GM23338 (cell line): Measurements from ENCODE around the gene PRIMPOL. TPM values are rescaled to one million over a fixed set of nuclear protein-coding genes. Genes with fewer than 3 reads are reported as not detected.

Experiments
- ATAC-seq: fragments of 200-7000 bp; cut with Tn5 transposase; 3 replicates; pipeline ENCODE4 v1.9.1; 2020
- DNase-seq: peaks from one replicate; pipeline ENCODE4 v3.0.0-alpha.2; 2015; ENCODE audit warnings: low spot score
- H2AFZ ChIP-seq: fragments of 200-600 bp; sonication (generic); 2 replicates; pipeline ENCODE4 v1.8.0; 2016; ENCODE audit warnings: antibody characterized with exemption, mild to moderate bottlenecking, moderate library complexity
- H3F3A ChIP-seq: fragments of 200-600 bp; sonication (generic); replicated peaks from 2 replicates; pipeline ENCODE4 v1.8.0; 2017; ENCODE audit warnings: antibody characterized with exemption, mixed run types, low read depth
- H3K27ac ChIP-seq: fragments of 200-600 bp; sonication (generic); 2 replicates; pipeline ENCODE4 v1.6.1; 2016; ENCODE audit warnings: low read depth
- H3K27me3 ChIP-seq: fragments of 200-600 bp; sonication (generic); 2 replicates; pipeline ENCODE4 v1.8.0; 2016; ENCODE audit warnings: mild to moderate bottlenecking, mixed run types, moderate library complexity; ENCODE audit not compliant: insufficient read depth
- H3K36me3 ChIP-seq: fragments of 200-600 bp; sonication (generic); 2 replicates; pipeline ENCODE4 v1.8.0; 2016; ENCODE audit warnings: mild to moderate bottlenecking; ENCODE audit not compliant: insufficient read depth
- H3K4me1 ChIP-seq: fragments of 200-600 bp; sonication (generic); 2 replicates; pipeline ENCODE4 v1.8.0; 2016; ENCODE audit warnings: mild to moderate bottlenecking, moderate library complexity; ENCODE audit not compliant: insufficient read depth
- H3K4me2 ChIP-seq: fragments of 200-600 bp; sonication (generic); 2 replicates; pipeline ENCODE4 v1.7.1; 2017; ENCODE audit warnings: mixed run types
- H3K4me3 ChIP-seq: fragments of 200-600 bp; sonication (generic); 2 replicates; pipeline ENCODE4 v1.6.1; 2016; ENCODE audit warnings: mixed run types
- H3K79me2 ChIP-seq: fragments of 200-600 bp; sonication (generic); replicated peaks from 2 replicates; pipeline ENCODE4 v1.8.0; 2017; ENCODE audit warnings: mild to moderate bottlenecking; ENCODE audit not compliant: insufficient read depth
- H3K9me2 ChIP-seq: fragments of 200-600 bp; sonication (generic); 2 replicates; pipeline ENCODE4 v1.8.0; 2017; ENCODE audit not compliant: insufficient read depth
- H4K20me1 ChIP-seq: fragments of 200-600 bp; sonication (generic); replicated peaks from 2 replicates; pipeline ENCODE4 v1.8.0; 2017; ENCODE audit warnings: mild to moderate bottlenecking; ENCODE audit not compliant: insufficient read depth
- H3K27ac Mint-ChIP-seq: 2 replicates; pipeline ENCODE4 v1.8.0; 2020; ENCODE audit warnings: inconsistent platforms, mild to moderate bottlenecking, moderate library complexity, mixed read lengths
- H3K27me3 Mint-ChIP-seq: 3 replicates; pipeline ENCODE4 v1.8.0; 2022; ENCODE audit warnings: low read depth, mild to moderate bottlenecking, moderate library complexity, mixed read lengths, inconsistent platforms; ENCODE audit not compliant: insufficient read depth, poor library complexity
- H3K36me3 Mint-ChIP-seq: 3 replicates; pipeline ENCODE4 v1.8.0; 2021; ENCODE audit warnings: low read depth, mild to moderate bottlenecking, inconsistent platforms, moderate library complexity, mixed read lengths
- H3K4me1 Mint-ChIP-seq: 3 replicates; pipeline ENCODE4 v1.8.0; 2020; ENCODE audit warnings: mild to moderate bottlenecking, inconsistent platforms, mixed read lengths
- H3K4me3 Mint-ChIP-seq: 3 replicates; pipeline ENCODE4 v1.8.0; 2021; ENCODE audit warnings: moderate library complexity, mild to moderate bottlenecking, inconsistent platforms, mixed read lengths
- H3K9me3 Mint-ChIP-seq: 3 replicates; pipeline ENCODE4 v1.8.0; 2020; ENCODE audit warnings: moderate library complexity, mild to moderate bottlenecking, inconsistent platforms, mixed read lengths
- CREB1 ChIP-seq: fragments of 250-450 bp; sonication (Bioruptor Pico); IDR thresholded peaks from 2 replicates; pipeline ENCODE4 v1.5.0; 2020; ENCODE audit warnings: low read depth, mild to moderate bottlenecking, moderate library complexity
- EZH2 ChIP-seq: fragments of 200-600 bp; sonication (generic); IDR thresholded peaks from one replicate; pipeline ENCODE4 v1.8.0; 2017; ENCODE audit warnings: antibody characterized with exemption, mild to moderate bottlenecking, low read depth; ENCODE audit not compliant: unreplicated experiment
- EZH2phosphoT487 ChIP-seq: fragments of 200-600 bp; sonication (generic); IDR thresholded peaks from one replicate; pipeline ENCODE4 v1.8.1; 2018; ENCODE audit warnings: antibody characterized with exemption; ENCODE audit not compliant: unreplicated experiment
- JUNB ChIP-seq: IDR thresholded peaks from one replicate; pipeline ENCODE4 v1.6.1; 2016; ENCODE audit warnings: antibody characterized with exemption; ENCODE audit not compliant: unreplicated experiment
- NANOG ChIP-seq: IDR thresholded peaks from 2 replicates; pipeline ENCODE4 v1.6.1; 2016; ENCODE audit warnings: antibody characterized with exemption, borderline replicate concordance
- POLR2AphosphoS5 ChIP-seq: IDR thresholded peaks from 2 replicates; pipeline ENCODE4 v1.6.1; 2016; ENCODE audit warnings: antibody characterized with exemption, low read depth
- STAT1 ChIP-seq: IDR thresholded peaks from one replicate; pipeline ENCODE4 v1.6.1; 2016; ENCODE audit warnings: antibody characterized with exemption; ENCODE audit not compliant: unreplicated experiment
- ZNF114 ChIP-seq: fragments of 250-450 bp; sonication (Bioruptor Pico); IDR thresholded peaks from 2 replicates; pipeline ENCODE4 v1.5.0; 2020; ENCODE audit warnings: mild to moderate bottlenecking, moderate library complexity
- ZNF331 ChIP-seq: fragments of 250-450 bp; sonication (Bioruptor Pico); IDR thresholded peaks from 2 replicates; pipeline ENCODE4 v1.5.0; 2020; ENCODE audit warnings: low read depth, mild to moderate bottlenecking, moderate library complexity
- polyA plus RNA-seq: library from polyadenylated mRNA; unstranded; fragments of >200 nt; fragmentation: Nextera tagmentation; extraction: Ambion mirVana; gene quantifications from 2 replicates; pipeline ENCODE4 v1.2.1, GENCODE V29; 2016
- total RNA-seq: library from RNA; depleted of rRNA; stranded (reverse); fragments of >200 nt; shearing (Covaris generic); gene quantifications from 2 replicates; pipeline ENCODE4 v1.2.3, GENCODE V29; 2014
- TF ChIP-seq, protein P1 (sequence below): IDR thresholded peaks from 2 replicates; pipeline ENCODE4 v1.6.1; 2016; ENCODE audit warnings: antibody characterized with exemption
- TF ChIP-seq, protein P2 (sequence below), 2 experiments: fragments of 200-600 bp in 1 of 2; sonication (generic) in 1 of 2; conservative IDR thresholded peaks; 2 replicates each; pipeline versions ENCODE4 v1.5.1 to v1.6.1; 2016 to 2017; ENCODE audit warnings: antibody characterized with exemption in 2 of 2, low read depth in 2 of 2, mild to moderate bottlenecking in 2 of 2, moderate library complexity in 1 of 2
- TF ChIP-seq, protein P3 (sequence below): fragments of 250-450 bp; sonication (Bioruptor Pico); IDR thresholded peaks from 2 replicates; pipeline ENCODE4 v1.5.0; 2020; ENCODE audit warnings: mild to moderate bottlenecking, moderate library complexity

The PRIMPOL gene
- total and polyA plus RNA-seq, 2 experiments from 2014 or later, result 3.5 to 9.6 TPM

DNA sequence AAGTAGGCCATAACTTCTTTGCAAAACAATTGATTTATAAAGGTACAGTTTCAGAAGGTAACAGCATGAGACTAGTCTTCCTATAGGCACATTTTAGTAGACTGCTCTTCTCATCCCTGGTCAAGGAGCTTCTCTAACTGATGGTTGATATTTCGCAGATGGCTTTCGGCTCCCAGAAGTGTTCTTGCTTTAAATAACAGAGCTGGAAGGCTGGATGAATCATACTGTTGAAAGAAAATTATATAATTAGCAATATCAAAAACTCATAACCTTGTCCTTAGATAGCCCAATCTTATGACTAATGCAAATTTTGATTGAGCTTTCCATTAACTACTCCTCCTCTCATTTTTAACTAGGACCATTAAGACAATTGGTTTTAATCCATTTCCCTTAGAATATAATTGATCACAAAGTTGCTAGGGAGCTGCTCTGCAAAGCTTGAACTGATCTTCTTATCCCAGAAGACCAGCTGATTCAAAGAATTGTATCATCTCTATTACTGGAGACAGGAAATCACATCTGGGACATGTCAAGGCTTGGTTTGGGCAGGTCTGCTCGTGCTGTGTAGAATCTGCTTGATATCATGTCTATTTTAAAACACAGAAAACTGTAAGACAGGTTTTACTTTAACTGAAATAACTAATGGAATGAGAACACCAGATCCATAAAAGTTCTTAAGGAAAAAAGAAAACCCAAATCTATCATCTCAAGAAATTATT, 45.8 kb downstream of the PRIMPOL start (continued):
- TF ChIP-seq STAT1 (no peak), EZH2phosphoT487 (no peak), ZNF114 (CRISPR knock-in tag) (no peak), JUNB (no peak), CREB1 (CRISPR knock-in tag) (no peak), EZH2 (no peak), POLR2AphosphoS5 (no peak), ZNF331 (no peak), NANOG (no peak)
- TF ChIP-seq, protein P1, sequence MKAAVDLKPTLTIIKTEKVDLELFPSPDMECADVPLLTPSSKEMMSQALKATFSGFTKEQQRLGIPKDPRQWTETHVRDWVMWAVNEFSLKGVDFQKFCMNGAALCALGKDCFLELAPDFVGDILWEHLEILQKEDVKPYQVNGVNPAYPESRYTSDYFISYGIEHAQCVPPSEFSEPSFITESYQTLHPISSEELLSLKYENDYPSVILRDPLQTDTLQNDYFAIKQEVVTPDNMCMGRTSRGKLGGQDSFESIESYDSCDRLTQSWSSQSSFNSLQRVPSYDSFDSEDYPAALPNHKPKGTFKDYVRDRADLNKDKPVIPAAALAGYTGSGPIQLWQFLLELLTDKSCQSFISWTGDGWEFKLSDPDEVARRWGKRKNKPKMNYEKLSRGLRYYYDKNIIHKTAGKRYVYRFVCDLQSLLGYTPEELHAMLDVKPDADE, result no peak
- TF ChIP-seq, protein P2, sequence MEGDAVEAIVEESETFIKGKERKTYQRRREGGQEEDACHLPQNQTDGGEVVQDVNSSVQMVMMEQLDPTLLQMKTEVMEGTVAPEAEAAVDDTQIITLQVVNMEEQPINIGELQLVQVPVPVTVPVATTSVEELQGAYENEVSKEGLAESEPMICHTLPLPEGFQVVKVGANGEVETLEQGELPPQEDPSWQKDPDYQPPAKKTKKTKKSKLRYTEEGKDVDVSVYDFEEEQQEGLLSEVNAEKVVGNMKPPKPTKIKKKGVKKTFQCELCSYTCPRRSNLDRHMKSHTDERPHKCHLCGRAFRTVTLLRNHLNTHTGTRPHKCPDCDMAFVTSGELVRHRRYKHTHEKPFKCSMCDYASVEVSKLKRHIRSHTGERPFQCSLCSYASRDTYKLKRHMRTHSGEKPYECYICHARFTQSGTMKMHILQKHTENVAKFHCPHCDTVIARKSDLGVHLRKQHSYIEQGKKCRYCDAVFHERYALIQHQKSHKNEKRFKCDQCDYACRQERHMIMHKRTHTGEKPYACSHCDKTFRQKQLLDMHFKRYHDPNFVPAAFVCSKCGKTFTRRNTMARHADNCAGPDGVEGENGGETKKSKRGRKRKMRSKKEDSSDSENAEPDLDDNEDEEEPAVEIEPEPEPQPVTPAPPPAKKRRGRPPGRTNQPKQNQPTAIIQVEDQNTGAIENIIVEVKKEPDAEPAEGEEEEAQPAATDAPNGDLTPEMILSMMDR (conservative IDR thresholded peaks at IDR 0.05; ENCODE audit: low read depth in 2 of 2), result no peak

DNA sequence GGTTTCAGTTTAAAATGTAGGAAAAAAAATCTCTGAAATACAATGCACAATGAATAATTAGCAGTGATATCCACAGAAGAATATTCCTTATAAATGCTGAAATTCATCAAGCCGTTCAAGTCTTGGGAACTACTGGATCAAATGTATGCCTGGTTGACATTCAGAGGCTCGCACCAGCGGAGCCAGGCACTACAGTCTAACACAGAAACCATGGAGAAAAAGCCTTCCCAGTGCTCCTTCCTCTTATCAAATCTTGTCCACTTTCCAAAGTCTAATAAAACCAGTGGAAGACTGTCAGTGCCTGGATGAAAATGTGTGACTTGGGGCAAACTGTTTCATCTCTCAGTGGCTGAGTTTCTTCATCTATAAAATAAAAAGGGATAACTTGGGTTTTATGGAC, 48.4 kb downstream of the PRIMPOL start:
- peaks cover 76% of the 10 kb centered on the region for H3K36me3 Mint-ChIP-seq
- H3K9me3 Mint-ChIP-seq, result no peaks in the 10 kb centered on the region
- Histone ChIP-seq H3K27ac (no peak overlapping the region), H3K4me1 (no peaks in the 10 kb centered on the region), H3F3A (no peaks in the 10 kb centered on the region), H3K27me3 (no peaks in the 10 kb centered on the region), H3K79me2 (peaks cover 3% of the 10 kb centered on the region; the same call in 1 of the 2 replicates), H3K4me3 (no peak overlapping the region), H3K9me2 (no peaks in the 10 kb centered on the region), H3K36me3 (peaks cover 54% of the 10 kb centered on the region), H3K4me2 (no peak overlapping the region), H2AFZ (no peak overlapping the region), H4K20me1 (peaks cover 6% of the 10 kb centered on the region; the same call in 1 of the 2 replicates)
- no peak for TF ChIP-seq ZNF114 (CRISPR knock-in tag)
- TF ChIP-seq, protein P2 (conservative IDR thresholded peaks at IDR 0.05; ENCODE audit: low read depth in 2 of 2), result no peak
- no peak for TF ChIP-seq STAT1
- TF ChIP-seq, protein P1, result no peak
- TF ChIP-seq, protein P3, sequence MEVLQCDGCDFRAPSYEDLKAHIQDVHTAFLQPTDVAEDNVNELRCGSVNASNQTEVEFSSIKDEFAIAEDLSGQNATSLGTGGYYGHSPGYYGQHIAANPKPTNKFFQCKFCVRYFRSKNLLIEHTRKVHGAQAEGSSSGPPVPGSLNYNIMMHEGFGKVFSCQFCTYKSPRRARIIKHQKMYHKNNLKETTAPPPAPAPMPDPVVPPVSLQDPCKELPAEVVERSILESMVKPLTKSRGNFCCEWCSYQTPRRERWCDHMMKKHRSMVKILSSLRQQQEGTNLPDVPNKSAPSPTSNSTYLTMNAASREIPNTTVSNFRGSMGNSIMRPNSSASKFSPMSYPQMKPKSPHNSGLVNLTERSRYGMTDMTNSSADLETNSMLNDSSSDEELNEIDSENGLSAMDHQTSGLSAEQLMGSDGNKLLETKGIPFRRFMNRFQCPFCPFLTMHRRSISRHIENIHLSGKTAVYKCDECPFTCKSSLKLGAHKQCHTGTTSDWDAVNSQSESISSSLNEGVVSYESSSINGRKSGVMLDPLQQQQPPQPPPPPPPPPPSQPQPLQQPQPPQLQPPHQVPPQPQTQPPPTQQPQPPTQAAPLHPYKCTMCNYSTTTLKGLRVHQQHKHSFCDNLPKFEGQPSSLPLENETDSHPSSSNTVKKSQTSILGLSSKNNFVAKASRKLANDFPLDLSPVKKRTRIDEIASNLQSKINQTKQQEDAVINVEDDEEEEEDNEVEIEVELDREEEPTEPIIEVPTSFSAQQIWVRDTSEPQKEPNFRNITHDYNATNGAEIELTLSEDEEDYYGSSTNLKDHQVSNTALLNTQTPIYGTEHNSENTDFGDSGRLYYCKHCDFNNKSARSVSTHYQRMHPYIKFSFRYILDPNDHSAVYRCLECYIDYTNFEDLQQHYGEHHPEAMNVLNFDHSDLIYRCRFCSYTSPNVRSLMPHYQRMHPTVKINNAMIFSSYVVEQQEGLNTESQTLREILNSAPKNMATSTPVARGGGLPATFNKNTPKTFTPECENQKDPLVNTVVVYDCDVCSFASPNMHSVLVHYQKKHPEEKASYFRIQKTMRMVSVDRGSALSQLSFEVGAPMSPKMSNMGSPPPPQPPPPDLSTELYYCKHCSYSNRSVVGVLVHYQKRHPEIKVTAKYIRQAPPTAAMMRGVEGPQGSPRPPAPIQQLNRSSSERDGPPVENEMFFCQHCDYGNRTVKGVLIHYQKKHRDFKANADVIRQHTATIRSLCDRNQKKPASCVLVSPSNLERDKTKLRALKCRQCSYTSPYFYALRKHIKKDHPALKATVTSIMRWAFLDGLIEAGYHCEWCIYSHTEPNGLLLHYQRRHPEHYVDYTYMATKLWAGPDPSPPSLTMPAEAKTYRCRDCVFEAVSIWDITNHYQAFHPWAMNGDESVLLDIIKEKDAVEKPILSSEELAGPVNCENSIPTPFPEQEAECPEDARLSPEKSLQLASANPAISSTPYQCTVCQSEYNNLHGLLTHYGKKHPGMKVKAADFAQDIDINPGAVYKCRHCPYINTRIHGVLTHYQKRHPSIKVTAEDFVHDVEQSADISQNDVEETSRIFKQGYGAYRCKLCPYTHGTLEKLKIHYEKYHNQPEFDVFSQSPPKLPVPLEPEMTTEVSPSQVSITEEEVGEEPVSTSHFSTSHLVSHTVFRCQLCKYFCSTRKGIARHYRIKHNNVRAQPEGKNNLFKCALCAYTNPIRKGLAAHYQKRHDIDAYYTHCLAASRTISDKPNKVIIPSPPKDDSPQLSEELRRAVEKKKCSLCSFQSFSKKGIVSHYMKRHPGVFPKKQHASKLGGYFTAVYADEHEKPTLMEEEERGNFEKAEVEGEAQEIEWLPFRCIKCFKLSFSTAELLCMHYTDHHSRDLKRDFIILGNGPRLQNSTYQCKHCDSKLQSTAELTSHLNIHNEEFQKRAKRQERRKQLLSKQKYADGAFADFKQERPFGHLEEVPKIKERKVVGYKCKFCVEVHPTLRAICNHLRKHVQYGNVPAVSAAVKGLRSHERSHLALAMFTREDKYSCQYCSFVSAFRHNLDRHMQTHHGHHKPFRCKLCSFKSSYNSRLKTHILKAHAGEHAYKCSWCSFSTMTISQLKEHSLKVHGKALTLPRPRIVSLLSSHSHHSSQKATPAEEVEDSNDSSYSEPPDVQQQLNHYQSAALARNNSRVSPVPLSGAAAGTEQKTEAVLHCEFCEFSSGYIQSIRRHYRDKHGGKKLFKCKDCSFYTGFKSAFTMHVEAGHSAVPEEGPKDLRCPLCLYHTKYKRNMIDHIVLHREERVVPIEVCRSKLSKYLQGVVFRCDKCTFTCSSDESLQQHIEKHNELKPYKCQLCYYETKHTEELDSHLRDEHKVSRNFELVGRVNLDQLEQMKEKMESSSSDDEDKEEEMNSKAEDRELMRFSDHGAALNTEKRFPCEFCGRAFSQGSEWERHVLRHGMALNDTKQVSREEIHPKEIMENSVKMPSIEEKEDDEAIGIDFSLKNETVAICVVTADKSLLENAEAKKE (CRISPR knock-in tag), result no peak
- no peak overlapping the region for H3K27ac Mint-ChIP-seq
- no peak overlapping the region for H3K4me3 Mint-ChIP-seq
- DNase-seq (no peak), ATAC-seq (no peak)
- peaks cover 4% of the 10 kb centered on the region; the same call in 2 of the 3 replicates for H3K4me1 Mint-ChIP-seq
- H3K27me3 Mint-ChIP-seq, result peaks cover 5% of the 10 kb centered on the region
